ENCODE measurements around the gene ARHGAP44.

ARHGAP44 gene

GRCh38 chr17:12900474-12900873 lies 111.2 kb downstream of the ARHGAP44 start:
- DNase-seq (ENCODE audit: low spot score): no peak

GRCh38 chr17:12902046-12902445 lies 112.7 kb downstream of the ARHGAP44 start:
- DNase-seq (ENCODE audit: low spot score): no peak

- DNase-seq (ENCODE audit: low spot score): no peak
Measured at GRCh38 chr17:12907477-12907876, 118.2 kb downstream of the ARHGAP44 start.

GRCh38 chr17:12909046-12909445 lies 119.7 kb downstream of the ARHGAP44 start:
- no peak for DNase-seq (ENCODE audit: low spot score)

GRCh38 chr17:12909511-12909910 lies 120.2 kb downstream of the ARHGAP44 start:
- DNase-seq (ENCODE audit: low spot score): no peak

GRCh38 chr17:12911239-12911638 lies 121.9 kb downstream of the ARHGAP44 start:
- peak; percentile 5 for DNase-seq (ENCODE audit: low spot score)

GRCh38 chr17:12917399-12917798 lies 128.1 kb downstream of the ARHGAP44 start:
- DNase-seq (ENCODE audit: low spot score): no peak

- DNase-seq (ENCODE audit: low spot score): no peak
Measured at GRCh38 chr17:12918142-12918541, 128.8 kb downstream of the ARHGAP44 start.

- no peak for DNase-seq (ENCODE audit: low spot score)
Measured at GRCh38 chr17:12922120-12922519, 132.8 kb downstream of the ARHGAP44 start.

- no peak for DNase-seq (ENCODE audit: low spot score)
Measured at GRCh38 chr17:12924614-12925013, 135.3 kb downstream of the ARHGAP44 start.

- DNase-seq (ENCODE audit: low spot score): no peak
Measured at GRCh38 chr17:12927001-12927400, 137.7 kb downstream of the ARHGAP44 start.

- no peak for DNase-seq (ENCODE audit: low spot score)
Measured at GRCh38 chr17:12927541-12928425, 138.5 kb downstream of the ARHGAP44 start.

GRCh38 chr17:12928736-12929135 lies 139.4 kb downstream of the ARHGAP44 start:
- DNase-seq (ENCODE audit: low spot score): peak; percentile 19

GRCh38 chr17:12936501-12936900 lies 147.2 kb downstream of the ARHGAP44 start:
- DNase-seq (ENCODE audit: low spot score): no peak

- DNase-seq (ENCODE audit: low spot score): no peak
Measured at GRCh38 chr17:12940699-12941098, 151.4 kb downstream of the ARHGAP44 start.

GRCh38 chr17:12947047-12947446 lies 157.7 kb downstream of the ARHGAP44 start:
- DNase-seq (ENCODE audit: low spot score): no peak

GRCh38 chr17:12952012-12952411 lies 162.7 kb downstream of the ARHGAP44 start:
- no peak for DNase-seq (ENCODE audit: low spot score)

GRCh38 chr17:12953156-12953555 lies 163.9 kb downstream of the ARHGAP44 start:
- DNase-seq (ENCODE audit: low spot score): no peak

- DNase-seq (ENCODE audit: low spot score): no peak
Measured at GRCh38 chr17:12955521-12955920, 166.2 kb downstream of the ARHGAP44 start.

GRCh38 chr17:12958786-12959185 lies 169.5 kb downstream of the ARHGAP44 start:
- peak; percentile 32 for DNase-seq (ENCODE audit: low spot score)

GRCh38 chr17:12959441-12959840 lies 170.1 kb downstream of the ARHGAP44 start:
- DNase-seq (ENCODE audit: low spot score): no peak

- no peak for DNase-seq (ENCODE audit: low spot score)
Measured at GRCh38 chr17:12961655-12962054, 172.4 kb downstream of the ARHGAP44 start.

- DNase-seq (ENCODE audit: low spot score): no peak
Measured at GRCh38 chr17:12963505-12963904, 174.2 kb downstream of the ARHGAP44 start.

GRCh38 chr17:12964162-12964561 lies 174.9 kb downstream of the ARHGAP44 start:
- DNase-seq (ENCODE audit: low spot score): no peak
